ENCODE measurements around the gene MEAK7. TPM values are rescaled to one million over a fixed set of nuclear protein-coding genes. Genes with fewer than 3 reads are reported as not detected.

The MEAK7 gene
- total RNA-seq, 2 donors from 2014 or later = 13.8 to 23.2 TPM

- Histone ChIP-seq H3K9me3 (no peaks in the 10 kb centered on the region), H3K27ac (no peak overlapping the region), H3K4me1 (ENCODE audit: control insufficient read depth in 1 of 2, low read depth in 2 of 2) (no peaks in the 10 kb centered on the region), H3K4me3 (no peak overlapping the region), H3K36me3 (peaks cover 5% of the 10 kb centered on the region), H3K27me3 (replicated peaks; ENCODE audit: insufficient read depth) (no peaks in the 10 kb centered on the region)
- DNase-seq (ENCODE audit: low spot score) (no peak), ATAC-seq (ENCODE audit: insufficient number of reproducible peaks, low FRiP score, low read depth) (no peak)
- no peak for TF ChIP-seq CTCF (IDR thresholded peaks at IDR 0.05)
Measured at GRCh38 chr16:84478172-84478947, 26.1 kb downstream of the MEAK7 start.

- H3K9me3 ChIP-seq = no peaks in the 10 kb centered on the region
- no peak for TF ChIP-seq CTCF (IDR thresholded peaks at IDR 0.05)
- DNase-seq (ENCODE audit: low spot score) (no peak), ATAC-seq (ENCODE audit: insufficient number of reproducible peaks, low FRiP score, low read depth) (no peak)
- no peaks in the 10 kb centered on the region for H3K27me3 ChIP-seq (replicated peaks; ENCODE audit: insufficient read depth)
- H3K36me3 ChIP-seq = peaks cover 5% of the 10 kb centered on the region
- no peak overlapping the region for H3K4me3 ChIP-seq
- no peak overlapping the region for H3K27ac ChIP-seq
- no peaks in the 10 kb centered on the region for H3K4me1 ChIP-seq (ENCODE audit: control insufficient read depth in 1 of 2, low read depth in 2 of 2)
Measured at GRCh38 chr16:84477661-84478060, 26.8 kb downstream of the MEAK7 start.

- H3K4me1 ChIP-seq (ENCODE audit: control insufficient read depth in 1 of 2, low read depth in 2 of 2) = no peaks in the 10 kb centered on the region
- H3K36me3 ChIP-seq = peaks cover 5% of the 10 kb centered on the region
Measured at GRCh38 chr16:84476401-84476800, 28.1 kb downstream of the MEAK7 start.

GRCh38 chr16:84475643-84476240 lies 28.7 kb downstream of the MEAK7 start:
- Histone ChIP-seq H3K9me3 (no peaks in the 10 kb centered on the region), H3K4me3 (no peak overlapping the region), H3K27ac (no peak overlapping the region), H3K36me3 (peaks cover 5% of the 10 kb centered on the region), H3K27me3 (replicated peaks; ENCODE audit: insufficient read depth) (no peaks in the 10 kb centered on the region), H3K4me1 (ENCODE audit: control insufficient read depth in 1 of 2, low read depth in 2 of 2) (no peaks in the 10 kb centered on the region)
- TF ChIP-seq CTCF (IDR thresholded peaks at IDR 0.05) = no peak
- no peak for ATAC-seq (ENCODE audit: insufficient number of reproducible peaks, low FRiP score, low read depth)
- DNase-seq (ENCODE audit: low spot score) = no peak

More at GRCh38 chr16:84476401-84476800, 28.1 kb downstream of the MEAK7 start:
- no peak for DNase-seq (ENCODE audit: low spot score)
- no peak overlapping the region for H3K4me3 ChIP-seq
- H3K27ac ChIP-seq = no peak overlapping the region
- no peak for ATAC-seq (ENCODE audit: insufficient number of reproducible peaks, low FRiP score, low read depth)
- no peaks in the 10 kb centered on the region for H3K9me3 ChIP-seq
- no peaks in the 10 kb centered on the region for H3K27me3 ChIP-seq (replicated peaks; ENCODE audit: insufficient read depth)
- TF ChIP-seq CTCF (IDR thresholded peaks at IDR 0.05) = no peak

- no peak for TF ChIP-seq CTCF (IDR thresholded peaks at IDR 0.05)
- H3K9me3 ChIP-seq = peaks cover 4% of the 10 kb centered on the region
- ATAC-seq (ENCODE audit: insufficient number of reproducible peaks, low FRiP score, low read depth) (no peak), DNase-seq (ENCODE audit: low spot score) (no peak)
- no peaks in the 10 kb centered on the region for H3K4me1 ChIP-seq (ENCODE audit: control insufficient read depth in 1 of 2, low read depth in 2 of 2)
- H3K27me3 ChIP-seq (replicated peaks; ENCODE audit: insufficient read depth) = no peaks in the 10 kb centered on the region
- H3K27ac ChIP-seq = no peak overlapping the region
- no peak overlapping the region for H3K4me3 ChIP-seq
- peaks cover 14% of the 10 kb centered on the region for H3K36me3 ChIP-seq
Measured at GRCh38 chr16:84471966-84472365, 32.5 kb downstream of the MEAK7 start.
